Measurements from ENCODE around the gene SH2D2A.

DNA sequence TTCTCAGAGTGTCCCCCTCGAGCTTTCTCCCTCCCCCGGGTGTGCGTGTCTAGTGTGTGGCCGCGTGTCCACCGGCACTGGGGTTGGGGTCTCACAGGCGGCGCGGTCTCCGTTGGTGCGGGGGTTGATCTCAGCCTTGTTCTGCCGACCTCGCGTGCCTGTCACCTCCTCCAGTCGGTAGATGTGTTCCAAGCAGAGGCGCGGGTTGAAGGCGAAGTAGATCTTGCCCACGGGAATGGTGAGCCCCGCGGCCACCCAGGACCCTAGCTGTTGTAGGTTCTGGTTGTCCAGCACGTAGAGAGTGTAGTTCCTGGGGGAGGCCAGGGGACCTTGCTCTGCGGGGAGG is 32.5 kb upstream of the SH2D2A start:
- TF ChIP-seq, protein P1, sequence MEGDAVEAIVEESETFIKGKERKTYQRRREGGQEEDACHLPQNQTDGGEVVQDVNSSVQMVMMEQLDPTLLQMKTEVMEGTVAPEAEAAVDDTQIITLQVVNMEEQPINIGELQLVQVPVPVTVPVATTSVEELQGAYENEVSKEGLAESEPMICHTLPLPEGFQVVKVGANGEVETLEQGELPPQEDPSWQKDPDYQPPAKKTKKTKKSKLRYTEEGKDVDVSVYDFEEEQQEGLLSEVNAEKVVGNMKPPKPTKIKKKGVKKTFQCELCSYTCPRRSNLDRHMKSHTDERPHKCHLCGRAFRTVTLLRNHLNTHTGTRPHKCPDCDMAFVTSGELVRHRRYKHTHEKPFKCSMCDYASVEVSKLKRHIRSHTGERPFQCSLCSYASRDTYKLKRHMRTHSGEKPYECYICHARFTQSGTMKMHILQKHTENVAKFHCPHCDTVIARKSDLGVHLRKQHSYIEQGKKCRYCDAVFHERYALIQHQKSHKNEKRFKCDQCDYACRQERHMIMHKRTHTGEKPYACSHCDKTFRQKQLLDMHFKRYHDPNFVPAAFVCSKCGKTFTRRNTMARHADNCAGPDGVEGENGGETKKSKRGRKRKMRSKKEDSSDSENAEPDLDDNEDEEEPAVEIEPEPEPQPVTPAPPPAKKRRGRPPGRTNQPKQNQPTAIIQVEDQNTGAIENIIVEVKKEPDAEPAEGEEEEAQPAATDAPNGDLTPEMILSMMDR (IDR thresholded peaks at IDR 0.05) = no peak
- no peak for TF ChIP-seq POLR2A (IDR thresholded peaks at IDR 0.05)

Data from tibial nerve (tissue), 3 donors.